Caco-2 (cell line): ENCODE data around the gene TRNT1. TPM values are rescaled to one million over a fixed set of nuclear protein-coding genes. Genes with fewer than 3 reads are reported as not detected.
A peak's percentile ranks its signal among the peaks of the same experiment; 100 is the strongest.

ENCODE experiments used
- BruUV-seq: library from RNA; stranded (reverse); fragments of 400-500 nt; replicated peaks from 2 replicates; lab custom pipeline; 2021; lab: Mats Ljungman, UMichigan
- CTCF ChIA-PET: fragments of 300-600 bp; sonication (Branson Sonifier 250); formaldehyde crosslinking; loops from one replicate; lab custom pipeline; 2022; ENCODE audit warnings: antibody characterized with exemption; lab: Charles Lee
- POLR2A ChIA-PET: fragments of 300-600 bp; sonication (Branson Sonifier 250); formaldehyde crosslinking; loops from one replicate; lab custom pipeline; 2022; ENCODE audit warnings: antibody characterized with exemption; lab: Charles Lee
- DNase-seq, 2 experiments: peaks; one replicate each; pipeline versions ENCODE4 v3.0.0 to v3.0.0-alpha.2; 2020 to 2022
- H3K27me3 ChIP-seq: replicated peaks from 2 replicates; pipeline ENCODE4 v1.6.0; 2011; ENCODE audit warnings: low read length; ENCODE audit not compliant: control insufficient read depth, insufficient read depth
- H3K36me3 ChIP-seq: 2 replicates; pipeline ENCODE4 v1.5.1; 2011; ENCODE audit warnings: low read length; ENCODE audit not compliant: control insufficient read depth, insufficient read depth
- H3K4me1 ChIP-seq: fragments of 250-450 bp; sonication (Bioruptor Pico); 2 replicates; pipeline ENCODE4 v1.5.1; 2020; ENCODE audit warnings: mild to moderate bottlenecking
- H3K4me3 ChIP-seq: 2 replicates; pipeline ENCODE4 v1.5.1; 2011; ENCODE audit warnings: low read depth, mild to moderate bottlenecking, control low read depth, low read length
- H3K9me3 ChIP-seq: fragments of 250-450 bp; sonication (Bioruptor Pico); 2 replicates; pipeline ENCODE4 v1.5.1; 2020; ENCODE audit warnings: mild to moderate bottlenecking, moderate library complexity
- H3K27ac Mint-ChIP-seq: one replicate; pipeline ENCODE4 v1.8.0; 2022; ENCODE audit warnings: mixed read lengths; ENCODE audit not compliant: unreplicated experiment
- H3K27me3 Mint-ChIP-seq: one replicate; pipeline ENCODE4 v1.8.0; 2022; ENCODE audit warnings: mixed read lengths; ENCODE audit not compliant: insufficient read depth, unreplicated experiment
- H3K36me3 Mint-ChIP-seq: one replicate; pipeline ENCODE4 v1.8.0; 2022; ENCODE audit warnings: mild to moderate bottlenecking, mixed read lengths; ENCODE audit not compliant: insufficient read depth, unreplicated experiment
- H3K4me1 Mint-ChIP-seq: one replicate; pipeline ENCODE4 v1.8.0; 2022; ENCODE audit warnings: low read depth, mixed read lengths; ENCODE audit not compliant: unreplicated experiment
- H3K4me3 Mint-ChIP-seq: one replicate; pipeline ENCODE4 v1.8.0; 2022; ENCODE audit warnings: mild to moderate bottlenecking, moderate library complexity, mixed read lengths; ENCODE audit not compliant: unreplicated experiment
- H3K9me3 Mint-ChIP-seq: one replicate; pipeline ENCODE4 v1.8.0; 2022; ENCODE audit warnings: mixed read lengths; ENCODE audit not compliant: unreplicated experiment
- CTCF ChIP-seq, 2 experiments: fragments of 200-600 bp in 1 of 2; IDR thresholded peaks; 1 replicate in 1 of 2; 2 replicates in 1 of 2; pipeline versions ENCODE4 v1.5.1 to v1.8.0; 2011 to 2022; ENCODE audit warnings: antibody characterized with exemption in 1 of 2, control low read depth in 1 of 2, inconsistent platforms in 1 of 2, low read depth in 1 of 2, low read length in 1 of 2, mild to moderate bottlenecking in 1 of 2, moderate library complexity in 1 of 2; ENCODE audit not compliant: insufficient read depth in 1 of 2, severe bottlenecking in 1 of 2, unreplicated experiment in 1 of 2
- intact Hi-C: fragments of 100-400 bp; cut with micrococcal nuclease; formaldehyde crosslinking; loops from one replicate; pipeline ENCODE4 v1.10.0; 2022; ENCODE audit not compliant: unreplicated experiment
- total RNA-seq: library from RNA; stranded (reverse); gene quantifications from 2 replicates; pipeline ENCODE4 v1.2.3, GENCODE V29; 2022

The TRNT1 gene
- total RNA-seq, 1 experiment from 2014 or later: 43.6 TPM

DNA sequence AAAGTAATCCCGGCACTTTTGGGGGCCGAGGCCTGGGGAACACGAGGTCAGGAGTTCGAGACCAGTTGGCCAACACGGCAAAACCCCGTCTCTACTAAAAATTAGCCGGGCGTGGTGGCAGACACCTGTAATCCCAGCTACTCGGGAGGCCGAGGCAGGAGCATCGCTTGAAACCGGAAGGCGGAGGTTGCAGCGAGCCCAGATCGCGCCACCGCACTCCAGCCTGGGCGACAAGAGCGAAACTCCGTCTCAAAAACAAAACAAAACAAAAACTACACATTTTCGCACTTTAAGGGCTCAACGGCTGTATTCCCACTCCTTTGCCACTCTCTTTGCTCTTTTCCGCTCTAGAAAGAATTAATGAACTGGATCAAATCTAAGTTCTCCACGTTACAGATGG lies 763 bp upstream of the TRNT1 start:
- peaks cover 11% of the 10 kb centered on the region for H3K4me1 Mint-ChIP-seq
- H3K4me1 ChIP-seq: no peaks in the 10 kb centered on the region
- H3K4me3 ChIP-seq: peak overlapping the region; percentile 93
- TF ChIP-seq CTCF (IDR thresholded peaks at IDR 0.05; ENCODE audit: insufficient read depth in 1 of 2, low read depth in 1 of 2, low read length in 1 of 2, severe bottlenecking in 1 of 2, unreplicated experiment in 1 of 2): no peak
- H3K36me3 ChIP-seq: 0 out of 2 replicates have a peak, but pooled peaks cover 2% of the 10 kb centered on the region
- ChIA-PET POLR2A (no interaction called here), CTCF (no interaction called here)
- H3K27me3 ChIP-seq: no peaks in the 10 kb centered on the region
- H3K36me3 Mint-ChIP-seq: peaks cover 43% of the 10 kb centered on the region
- no peaks in the 10 kb centered on the region for H3K27me3 Mint-ChIP-seq
- peak overlapping the region; percentile 98 for H3K27ac Mint-ChIP-seq
- peak overlapping the region; percentile 99 for H3K4me3 Mint-ChIP-seq
- no peak for DNase-seq
- intact Hi-C loops: loop anchor here (2.0 to 10.0 kb wide), 3 partner anchors 71 to 161 kb away; no protein-coding TSS in a partner anchor
- no peaks in the 10 kb centered on the region for H3K9me3 Mint-ChIP-seq
- BruUV-seq: TSS peak; percentile 85
- H3K9me3 ChIP-seq: no peaks in the 10 kb centered on the region

DNA sequence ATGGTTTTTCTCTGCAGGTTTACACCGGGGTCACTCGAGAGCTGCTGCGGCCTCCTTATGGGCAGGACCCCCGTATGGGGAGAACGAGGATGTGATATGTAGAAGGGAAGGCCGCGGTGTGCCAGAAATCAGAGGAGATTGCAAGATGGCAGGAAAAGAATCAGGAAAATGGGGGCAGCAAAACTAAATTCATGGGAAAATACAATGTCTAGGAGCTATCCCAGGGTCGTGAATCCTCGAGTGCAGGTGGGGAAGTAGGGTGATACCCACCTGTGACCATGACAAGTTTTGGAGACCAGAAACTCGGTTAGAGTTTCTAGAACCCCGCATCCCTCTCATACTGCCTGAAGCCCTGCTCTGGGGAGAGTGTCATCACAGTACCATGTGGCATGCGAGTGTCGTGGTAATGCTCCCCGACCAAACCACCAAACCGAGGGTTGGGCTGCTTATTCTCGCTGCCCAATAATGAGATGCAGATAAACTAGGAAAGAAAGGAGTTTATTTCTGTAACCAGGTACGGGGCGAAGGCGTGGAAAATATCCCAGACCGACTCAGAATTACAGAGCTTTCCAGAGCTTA lies 781 bp downstream of the TRNT1 start:
- H3K27me3 ChIP-seq: no peaks in the 10 kb centered on the region
- H3K27ac Mint-ChIP-seq: peak overlapping the region; percentile 98
- 0 out of 2 replicates have a peak, but pooled peaks cover 2% of the 10 kb centered on the region for H3K36me3 ChIP-seq
- H3K4me3 ChIP-seq: peak overlapping the region; percentile 93
- no peaks in the 10 kb centered on the region for H3K9me3 ChIP-seq
- no peaks in the 10 kb centered on the region for H3K9me3 Mint-ChIP-seq
- peaks cover 47% of the 10 kb centered on the region for H3K36me3 Mint-ChIP-seq
- ChIA-PET POLR2A (no interaction called here), CTCF (no interaction called here)
- DNase-seq: peak in 1 of 2 experiments; percentile 23
- no peaks in the 10 kb centered on the region for H3K27me3 Mint-ChIP-seq
- peak overlapping the region; percentile 99 for H3K4me3 Mint-ChIP-seq
- no peaks in the 10 kb centered on the region for H3K4me1 ChIP-seq
- intact Hi-C loops: loop anchor here (2.0 to 10.0 kb wide), 3 partner anchors 73 to 163 kb away; no protein-coding TSS in a partner anchor
- TF ChIP-seq CTCF (IDR thresholded peaks at IDR 0.05; ENCODE audit: insufficient read depth in 1 of 2, low read depth in 1 of 2, low read length in 1 of 2, severe bottlenecking in 1 of 2, unreplicated experiment in 1 of 2): no peak
- BruUV-seq: TSS peak; percentile 64
- H3K4me1 Mint-ChIP-seq: peaks cover 11% of the 10 kb centered on the region

DNA sequence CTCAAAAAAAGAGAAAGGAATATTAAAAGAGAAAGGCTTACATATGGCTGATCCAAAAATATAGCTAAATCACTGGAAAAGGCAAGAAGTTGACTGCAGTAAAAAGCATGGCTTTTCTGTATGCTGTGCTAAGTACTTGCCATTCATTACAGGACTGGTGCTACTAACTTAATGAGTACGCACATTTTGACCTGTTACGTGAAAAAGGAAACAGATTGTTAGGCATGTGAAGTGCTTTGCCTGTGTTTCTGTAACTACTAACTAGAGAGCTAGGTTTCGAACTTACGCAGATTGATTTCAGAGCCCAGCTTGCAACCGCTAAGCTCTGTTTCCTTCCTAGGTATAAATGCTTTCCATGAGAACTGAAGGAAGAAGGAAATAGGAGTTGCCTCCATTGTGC lies 2.8 kb downstream of the TRNT1 start:
- POLR2A ChIA-PET: no interaction called here
- Mint-ChIP-seq H3K9me3 (no peaks in the 10 kb centered on the region), H3K36me3 (peaks cover 47% of the 10 kb centered on the region), H3K27ac (no peak overlapping the region), H3K4me3 (no peak overlapping the region), H3K27me3 (no peaks in the 10 kb centered on the region), H3K4me1 (peaks cover 11% of the 10 kb centered on the region)
- H3K4me3 ChIP-seq: no peak overlapping the region
- H3K4me1 ChIP-seq: no peaks in the 10 kb centered on the region
- DNase-seq: no peak
- H3K27me3 ChIP-seq: no peaks in the 10 kb centered on the region
- H3K36me3 ChIP-seq: 0 out of 2 replicates have a peak, but pooled peaks cover 2% of the 10 kb centered on the region
- BruUV-seq: no TSS peak
- TF ChIP-seq CTCF (IDR thresholded peaks at IDR 0.05; ENCODE audit: insufficient read depth in 1 of 2, low read depth in 1 of 2, low read length in 1 of 2, severe bottlenecking in 1 of 2, unreplicated experiment in 1 of 2): no peak
- no peaks in the 10 kb centered on the region for H3K9me3 ChIP-seq
- intact Hi-C loops: loop anchor here (5.0 to 10.0 kb wide), 2 partner anchors 97 to 165 kb away; no protein-coding TSS in a partner anchor
- CTCF ChIA-PET: no interaction called here
